Activated CD4-positive, alpha-beta T cell treated with anti-CD3 and anti-CD28 coated beads, Interleukin-2, amount 50 U/mL, for 4 hours (primary cell): ENCODE data around the gene SH2D2A.

Source experiments
- DNase-seq, 2 experiments: peaks; one replicate each; pipeline ENCODE4 v3.0.0-alpha.2; 2020

SH2D2A gene

GRCh38 chr1:156822680-156823079 lies 6.0 kb upstream of the SH2D2A start:
- DNase-seq: no peak

- peak in 1 of 2 experiments; percentile 39 for DNase-seq
These were observed 5.2 kb upstream of the SH2D2A start for GRCh38 chr1:156821801-156822200.

- no peak for DNase-seq
These were observed 656 bp downstream of the SH2D2A start for GRCh38 chr1:156815961-156816422.

- no peak for DNase-seq
These were observed 1.3 kb downstream of the SH2D2A start for GRCh38 chr1:156815307-156815826.

- DNase-seq: peak; percentile 54 to 58
These were observed 1.9 kb downstream of the SH2D2A start for GRCh38 chr1:156814571-156815260.

GRCh38 chr1:156813750-156814570 lies 2.7 kb downstream of the SH2D2A start:
- peak; percentile 76 to 78 for DNase-seq

GRCh38 chr1:156813298-156813697 lies 3.4 kb downstream of the SH2D2A start:
- DNase-seq: no peak

GRCh38 chr1:156812293-156812990 lies 4.2 kb downstream of the SH2D2A start:
- no peak for DNase-seq

GRCh38 chr1:156811168-156811567 lies 5.5 kb downstream of the SH2D2A start:
- DNase-seq: no peak

- DNase-seq: no peak
These were observed 6.8 kb downstream of the SH2D2A start for GRCh38 chr1:156809711-156810366.

- no peak for DNase-seq
These were observed 7.4 kb downstream of the SH2D2A start for GRCh38 chr1:156809281-156809680.

- DNase-seq: no peak
These were observed 8.2 kb downstream of the SH2D2A start for GRCh38 chr1:156808186-156809030.

- no peak for DNase-seq
These were observed 9.0 kb downstream of the SH2D2A start for GRCh38 chr1:156807627-156808026.

GRCh38 chr1:156806512-156807440 lies 9.9 kb downstream of the SH2D2A start:
- DNase-seq: no peak

- no peak for DNase-seq
These were observed 10.7 kb downstream of the SH2D2A start for GRCh38 chr1:156805766-156806511.

- no peak for DNase-seq
These were observed 11.9 kb downstream of the SH2D2A start for GRCh38 chr1:156804572-156805243.

GRCh38 chr1:156804026-156804425 lies 12.6 kb downstream of the SH2D2A start:
- no peak for DNase-seq

- no peak for DNase-seq
These were observed 13.4 kb downstream of the SH2D2A start for GRCh38 chr1:156803086-156803851.
